Caco-2 (cell line): ENCODE results near the gene PTPRF. TPM values are rescaled to one million over a fixed set of nuclear protein-coding genes. Genes with fewer than 3 reads are reported as not detected.

Experiments
- BruUV-seq: library from RNA; stranded (reverse); fragments of 400-500 nt; replicated peaks from 2 replicates; lab custom pipeline; 2021; lab: Mats Ljungman, UMichigan
- CTCF ChIA-PET: fragments of 300-600 bp; sonication (Branson Sonifier 250); formaldehyde crosslinking; loops from one replicate; lab custom pipeline; 2022; ENCODE audit warnings: antibody characterized with exemption; lab: Charles Lee
- POLR2A ChIA-PET: fragments of 300-600 bp; sonication (Branson Sonifier 250); formaldehyde crosslinking; loops from one replicate; lab custom pipeline; 2022; ENCODE audit warnings: antibody characterized with exemption; lab: Charles Lee
- DNase-seq, 2 experiments: peaks; one replicate each; pipeline versions ENCODE4 v3.0.0 to v3.0.0-alpha.2; 2020 to 2022
- H3K27me3 ChIP-seq: replicated peaks from 2 replicates; pipeline ENCODE4 v1.6.0; 2011; ENCODE audit warnings: low read length; ENCODE audit not compliant: control insufficient read depth, insufficient read depth
- H3K36me3 ChIP-seq: 2 replicates; pipeline ENCODE4 v1.5.1; 2011; ENCODE audit warnings: low read length; ENCODE audit not compliant: control insufficient read depth, insufficient read depth
- H3K4me1 ChIP-seq: fragments of 250-450 bp; sonication (Bioruptor Pico); 2 replicates; pipeline ENCODE4 v1.5.1; 2020; ENCODE audit warnings: mild to moderate bottlenecking
- H3K4me3 ChIP-seq: 2 replicates; pipeline ENCODE4 v1.5.1; 2011; ENCODE audit warnings: low read depth, mild to moderate bottlenecking, control low read depth, low read length
- H3K9me3 ChIP-seq: fragments of 250-450 bp; sonication (Bioruptor Pico); 2 replicates; pipeline ENCODE4 v1.5.1; 2020; ENCODE audit warnings: mild to moderate bottlenecking, moderate library complexity
- H3K27ac Mint-ChIP-seq: one replicate; pipeline ENCODE4 v1.8.0; 2022; ENCODE audit warnings: mixed read lengths; ENCODE audit not compliant: unreplicated experiment
- H3K27me3 Mint-ChIP-seq: one replicate; pipeline ENCODE4 v1.8.0; 2022; ENCODE audit warnings: mixed read lengths; ENCODE audit not compliant: insufficient read depth, unreplicated experiment
- H3K36me3 Mint-ChIP-seq: one replicate; pipeline ENCODE4 v1.8.0; 2022; ENCODE audit warnings: mild to moderate bottlenecking, mixed read lengths; ENCODE audit not compliant: insufficient read depth, unreplicated experiment
- H3K4me1 Mint-ChIP-seq: one replicate; pipeline ENCODE4 v1.8.0; 2022; ENCODE audit warnings: low read depth, mixed read lengths; ENCODE audit not compliant: unreplicated experiment
- H3K4me3 Mint-ChIP-seq: one replicate; pipeline ENCODE4 v1.8.0; 2022; ENCODE audit warnings: mild to moderate bottlenecking, moderate library complexity, mixed read lengths; ENCODE audit not compliant: unreplicated experiment
- H3K9me3 Mint-ChIP-seq: one replicate; pipeline ENCODE4 v1.8.0; 2022; ENCODE audit warnings: mixed read lengths; ENCODE audit not compliant: unreplicated experiment
- intact Hi-C: fragments of 100-400 bp; cut with micrococcal nuclease; formaldehyde crosslinking; loops from one replicate; pipeline ENCODE4 v1.10.0; 2022; ENCODE audit not compliant: unreplicated experiment
- total RNA-seq: library from RNA; stranded (reverse); gene quantifications from 2 replicates; pipeline ENCODE4 v1.2.3, GENCODE V29; 2022
- TF ChIP-seq, protein P1 (sequence below), 2 experiments: fragments of 200-600 bp in 1 of 2; IDR thresholded peaks; 1 replicate in 1 of 2; 2 replicates in 1 of 2; pipeline versions ENCODE4 v1.5.1 to v1.8.0; 2011 to 2022; ENCODE audit warnings: antibody characterized with exemption in 1 of 2, control low read depth in 1 of 2, inconsistent platforms in 1 of 2, low read depth in 1 of 2, low read length in 1 of 2, mild to moderate bottlenecking in 1 of 2, moderate library complexity in 1 of 2; ENCODE audit not compliant: insufficient read depth in 1 of 2, severe bottlenecking in 1 of 2, unreplicated experiment in 1 of 2

Gene PTPRF
- total RNA-seq, 1 experiment from 2014 or later = 158 TPM

DNA sequence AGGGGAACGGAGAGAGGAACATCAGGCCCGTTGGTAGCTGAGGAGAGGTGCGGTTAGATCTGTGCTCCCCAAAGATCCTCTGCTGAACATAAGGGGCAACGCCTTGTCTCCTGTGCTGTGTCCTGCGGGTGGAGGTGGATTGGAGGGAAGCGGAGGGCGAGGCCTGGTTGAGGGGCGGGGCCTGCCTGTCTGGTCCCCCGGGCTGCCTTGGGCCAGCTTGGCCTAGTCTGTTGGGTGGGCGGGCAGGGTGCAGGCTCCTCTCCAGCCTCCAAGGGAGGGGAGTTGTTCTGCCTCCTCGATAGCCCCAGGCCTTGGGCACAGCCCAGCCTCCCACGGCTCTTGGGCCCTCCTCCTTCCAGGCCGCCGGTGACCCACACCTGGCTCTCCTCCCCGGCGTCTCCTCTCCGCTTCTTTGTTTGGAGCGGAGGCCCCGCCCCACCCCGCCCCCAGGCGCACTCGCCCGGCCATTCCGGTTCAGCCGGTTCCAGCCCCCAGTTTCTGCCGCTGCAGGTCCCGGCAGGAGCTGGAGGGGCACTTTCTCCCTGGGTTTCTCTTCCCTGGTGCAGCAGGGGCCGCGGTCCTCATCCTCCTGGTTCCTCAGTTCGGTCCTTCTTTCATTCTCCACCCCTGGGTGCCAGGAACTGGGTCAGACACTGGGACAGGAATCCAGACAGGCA lies 19.4 kb downstream of the PTPRF start:
- peaks cover 62% of the 10 kb centered on the region for H3K4me1 ChIP-seq
- H3K27me3 ChIP-seq = no peaks in the 10 kb centered on the region
- peaks cover 3% of the 10 kb centered on the region; the same call in 1 of the 2 replicates for H3K36me3 ChIP-seq
- H3K36me3 Mint-ChIP-seq = peaks cover 49% of the 10 kb centered on the region
- DNase-seq = peak; percentile 88 to 94
- TF ChIP-seq, protein P1, sequence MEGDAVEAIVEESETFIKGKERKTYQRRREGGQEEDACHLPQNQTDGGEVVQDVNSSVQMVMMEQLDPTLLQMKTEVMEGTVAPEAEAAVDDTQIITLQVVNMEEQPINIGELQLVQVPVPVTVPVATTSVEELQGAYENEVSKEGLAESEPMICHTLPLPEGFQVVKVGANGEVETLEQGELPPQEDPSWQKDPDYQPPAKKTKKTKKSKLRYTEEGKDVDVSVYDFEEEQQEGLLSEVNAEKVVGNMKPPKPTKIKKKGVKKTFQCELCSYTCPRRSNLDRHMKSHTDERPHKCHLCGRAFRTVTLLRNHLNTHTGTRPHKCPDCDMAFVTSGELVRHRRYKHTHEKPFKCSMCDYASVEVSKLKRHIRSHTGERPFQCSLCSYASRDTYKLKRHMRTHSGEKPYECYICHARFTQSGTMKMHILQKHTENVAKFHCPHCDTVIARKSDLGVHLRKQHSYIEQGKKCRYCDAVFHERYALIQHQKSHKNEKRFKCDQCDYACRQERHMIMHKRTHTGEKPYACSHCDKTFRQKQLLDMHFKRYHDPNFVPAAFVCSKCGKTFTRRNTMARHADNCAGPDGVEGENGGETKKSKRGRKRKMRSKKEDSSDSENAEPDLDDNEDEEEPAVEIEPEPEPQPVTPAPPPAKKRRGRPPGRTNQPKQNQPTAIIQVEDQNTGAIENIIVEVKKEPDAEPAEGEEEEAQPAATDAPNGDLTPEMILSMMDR (IDR thresholded peaks at IDR 0.05; ENCODE audit: insufficient read depth in 1 of 2, low read depth in 1 of 2, low read length in 1 of 2, severe bottlenecking in 1 of 2, unreplicated experiment in 1 of 2) = peak in 1 of 2 experiments; percentile 14
- no peaks in the 10 kb centered on the region for H3K27me3 Mint-ChIP-seq
- ChIA-PET CTCF (interaction anchor here (0.6 to 1.3 kb wide), 2 partner anchors 30 to 100 kb away, joined by 4 to 5 read pairs; partner anchors contain the start of gene KDM4A), POLR2A (interaction anchor here (0.6 to 0.9 kb wide), 2 partner anchors 17 to 100 kb away, joined by 5 to 9 read pairs; partner anchors contain the start of gene KDM4A)
- no TSS peak for BruUV-seq
- H3K4me3 Mint-ChIP-seq = peak overlapping the region; percentile 60
- H3K9me3 ChIP-seq = no peaks in the 10 kb centered on the region
- H3K27ac Mint-ChIP-seq = peak overlapping the region; percentile 78
- intact Hi-C loops = loop anchor here (2.0 kb wide), 1 partner anchor 13 kb away; no protein-coding TSS in a partner anchor
- H3K4me3 ChIP-seq = peak overlapping the region; percentile 28
- peaks cover 61% of the 10 kb centered on the region for H3K4me1 Mint-ChIP-seq
- no peaks in the 10 kb centered on the region for H3K9me3 Mint-ChIP-seq

DNA sequence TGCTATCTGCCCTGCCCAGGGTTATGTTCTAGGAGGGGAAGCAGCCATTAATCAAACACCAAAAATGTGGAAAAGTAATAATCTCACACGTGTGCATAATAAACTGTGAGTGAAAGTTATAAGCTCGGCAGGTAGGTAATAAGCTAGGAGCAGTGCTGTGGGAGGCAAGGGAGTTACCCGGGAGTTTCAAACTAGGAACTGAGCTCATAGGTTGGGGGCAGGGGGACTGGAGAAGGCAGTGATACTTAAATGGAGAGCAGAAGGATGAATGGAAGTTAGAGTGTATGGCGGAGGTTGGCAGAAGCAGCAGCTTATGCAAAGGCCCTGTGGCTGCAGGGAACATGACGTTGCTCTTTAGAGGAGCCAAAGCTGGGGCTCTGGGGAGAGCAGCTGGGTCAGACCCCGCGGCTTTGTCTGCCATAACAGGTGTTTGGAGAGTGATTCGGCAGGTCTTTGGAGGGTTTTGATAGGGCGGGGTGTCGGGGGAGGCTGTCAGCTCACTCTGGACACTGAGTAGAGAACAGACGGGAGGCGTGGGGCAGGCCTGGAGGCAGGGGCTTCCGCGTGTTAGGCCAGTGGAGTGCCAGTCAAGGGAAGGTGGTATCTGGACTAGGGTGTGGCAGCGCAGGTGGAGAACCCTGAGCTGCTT lies 20.0 kb downstream of the PTPRF start:
- TF ChIP-seq, protein P1 (IDR thresholded peaks at IDR 0.05; ENCODE audit: insufficient read depth in 1 of 2, low read depth in 1 of 2, low read length in 1 of 2, severe bottlenecking in 1 of 2, unreplicated experiment in 1 of 2) = no peak
- CTCF ChIA-PET = interaction anchor here (0.6 to 1.3 kb wide), 2 partner anchors 29 to 99 kb away, joined by 4 to 5 read pairs; partner anchors contain the start of gene KDM4A
- BruUV-seq = TSS peak; percentile 36
- no peaks in the 10 kb centered on the region for H3K27me3 ChIP-seq
- Mint-ChIP-seq H3K36me3 (peaks cover 49% of the 10 kb centered on the region), H3K27me3 (no peaks in the 10 kb centered on the region), H3K9me3 (no peaks in the 10 kb centered on the region), H3K27ac (peak overlapping the region; percentile 78), H3K4me3 (peak overlapping the region; percentile 60), H3K4me1 (peaks cover 56% of the 10 kb centered on the region)
- H3K36me3 ChIP-seq = peaks cover 3% of the 10 kb centered on the region; the same call in 1 of the 2 replicates
- DNase-seq = no peak
- peaks cover 55% of the 10 kb centered on the region for H3K4me1 ChIP-seq
- no peaks in the 10 kb centered on the region for H3K9me3 ChIP-seq
- POLR2A ChIA-PET = interaction anchor here (0.6 to 0.9 kb wide), 2 partner anchors 18 to 99 kb away, joined by 5 to 9 read pairs; partner anchors contain the start of gene KDM4A
- intact Hi-C loops = loop anchor here (2.0 kb wide), 1 partner anchor 14 kb away; no protein-coding TSS in a partner anchor
- H3K4me3 ChIP-seq = peak overlapping the region; percentile 28

DNA sequence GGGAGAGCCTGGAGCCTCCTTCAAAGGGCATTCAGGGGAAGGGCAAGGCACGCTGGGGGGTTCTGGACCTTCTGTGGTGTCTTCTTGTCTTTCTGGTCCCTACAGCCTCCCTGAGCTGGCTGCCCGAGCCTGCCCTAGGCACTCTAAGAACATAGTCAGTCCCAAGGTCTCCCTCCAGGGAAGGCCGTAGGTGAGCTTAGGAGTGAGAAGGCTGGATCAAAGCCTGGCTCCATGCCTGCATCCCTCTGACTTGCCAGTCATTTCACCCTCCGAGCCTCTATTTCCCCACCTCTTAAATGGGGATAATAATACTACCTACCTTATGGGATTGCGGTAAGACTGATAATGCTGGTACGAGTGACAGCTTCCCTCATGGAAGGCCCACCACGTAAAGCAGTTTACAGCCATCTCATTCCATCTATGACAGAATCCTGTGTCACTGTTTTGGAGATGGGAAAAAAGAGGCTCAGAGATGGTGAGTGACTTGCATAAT lies 20.8 kb downstream of the PTPRF start:
- Mint-ChIP-seq H3K36me3 (peaks cover 48% of the 10 kb centered on the region), H3K27me3 (no peaks in the 10 kb centered on the region), H3K9me3 (no peaks in the 10 kb centered on the region), H3K4me1 (peaks cover 49% of the 10 kb centered on the region), H3K27ac (peak overlapping the region; percentile 78), H3K4me3 (no peak overlapping the region)
- TF ChIP-seq, protein P1 (IDR thresholded peaks at IDR 0.05; ENCODE audit: insufficient read depth in 1 of 2, low read depth in 1 of 2, low read length in 1 of 2, severe bottlenecking in 1 of 2, unreplicated experiment in 1 of 2) = no peak
- ChIA-PET CTCF (no interaction called here), POLR2A (no interaction called here)
- Histone ChIP-seq H3K4me3 (no peak overlapping the region), H3K9me3 (no peaks in the 10 kb centered on the region), H3K27me3 (no peaks in the 10 kb centered on the region), H3K4me1 (peaks cover 48% of the 10 kb centered on the region), H3K36me3 (peaks cover 3% of the 10 kb centered on the region; the same call in 1 of the 2 replicates)
- no peak for DNase-seq
- intact Hi-C loops = loop anchor here (2.0 kb wide), 1 partner anchor 15 kb away; no protein-coding TSS in a partner anchor
- BruUV-seq = no TSS peak
